GM18909 (cell line): Measurements from ENCODE around the gene HOXB8.

Experiments used
- ATAC-seq: cut with Tn5 transposase; IDR thresholded peaks from one replicate; pipeline ENCODE4 v1.9.1; 2021; ENCODE audit warnings: mild to moderate bottlenecking; ENCODE audit not compliant: unreplicated experiment, poor library complexity

Gene HOXB8

GRCh38 chr17:48639136-48639535 lies 24.0 kb upstream of the HOXB8 start:
- no peak for ATAC-seq

GRCh38 chr17:48637323-48638260 lies 22.5 kb upstream of the HOXB8 start:
- ATAC-seq = no peak

GRCh38 chr17:48636177-48637018 lies 21.3 kb upstream of the HOXB8 start:
- peak; percentile 52 for ATAC-seq

GRCh38 chr17:48634493-48635208 lies 19.6 kb upstream of the HOXB8 start:
- no peak for ATAC-seq

GRCh38 chr17:48633266-48633677 lies 18.2 kb upstream of the HOXB8 start:
- no peak for ATAC-seq

GRCh38 chr17:48632579-48633265 lies 17.6 kb upstream of the HOXB8 start:
- no peak for ATAC-seq

GRCh38 chr17:48631693-48632578 lies 16.8 kb upstream of the HOXB8 start:
- ATAC-seq = no peak

GRCh38 chr17:48630925-48631692 lies 16.0 kb upstream of the HOXB8 start:
- ATAC-seq = no peak

GRCh38 chr17:48630009-48630924 lies 15.2 kb upstream of the HOXB8 start:
- no peak for ATAC-seq

- ATAC-seq = no peak
These were observed 14.3 kb upstream of the HOXB8 start for GRCh38 chr17:48629411-48629759.

GRCh38 chr17:48628649-48629410 lies 13.7 kb upstream of the HOXB8 start:
- ATAC-seq = no peak

- no peak for ATAC-seq
These were observed 12.8 kb upstream of the HOXB8 start for GRCh38 chr17:48627623-48628521.

- no peak for ATAC-seq
These were observed 12.1 kb upstream of the HOXB8 start for GRCh38 chr17:48627118-48627597.

- no peak for ATAC-seq
These were observed 11.4 kb upstream of the HOXB8 start, which contains the start of gene HOXB9 for GRCh38 chr17:48626245-48627117. Gene HOXB9, minus strand, starts transcription at chr17:48626358. Its CDS starts 89 bp downstream, at chr17:48626269.
